Measurements from ENCODE around the gene FAM120A. TPM values are rescaled to one million over a fixed set of nuclear protein-coding genes. Genes with fewer than 3 reads are reported as not detected.
"Not testable (repeated sequence)": the region's sequence is repeated elsewhere in the genome, so short reads cannot be mapped to it uniquely, and the experiment has no call there.

FAM120A gene
- total RNA-seq, 2 donors from 2014 or later, result 79.6 to 79.7 TPM

GRCh38 chr9:93496285-93496684 is 44.8 kb downstream of the FAM120A start:
- no peak for ATAC-seq
- intact Hi-C loops (cut with DNase I), result no loop called here
- DNase-seq, result no peak

- intact Hi-C loops (cut with DNase I), result no loop called here
- ATAC-seq (no peak), DNase-seq (no peak)
These were observed 49.2 kb downstream of the FAM120A start for GRCh38 chr9:93500571-93501298.

GRCh38 chr9:93501406-93501805 is 49.9 kb downstream of the FAM120A start:
- peak in 1 of 2 donors; percentile 47 for ATAC-seq
- DNase-seq, result no peak
- intact Hi-C loops (cut with DNase I), result no loop called here

GRCh38 chr9:93503381-93503780 is 51.9 kb downstream of the FAM120A start:
- ATAC-seq (no peak), DNase-seq (no peak)
- intact Hi-C loops (cut with DNase I), result no loop called here

GRCh38 chr9:93505541-93506132 is 54.2 kb downstream of the FAM120A start:
- ATAC-seq, result peak in 1 of 2 donors; percentile 36
- intact Hi-C loops (cut with DNase I), result no loop called here
- DNase-seq, result no peak

- ATAC-seq (no peak), DNase-seq (no peak)
- intact Hi-C loops (cut with DNase I), result no loop called here
These were observed 56.3 kb downstream of the FAM120A start for GRCh38 chr9:93507768-93508167.

GRCh38 chr9:93508207-93508606 is 56.7 kb downstream of the FAM120A start:
- DNase-seq, result no peak
- ATAC-seq, result no peak
- intact Hi-C loops (cut with DNase I), result no loop called here

- DNase-seq (no peak), ATAC-seq (no peak)
- intact Hi-C loops (cut with DNase I), result no loop called here
These were observed 57.6 kb downstream of the FAM120A start for GRCh38 chr9:93509084-93509483.

GRCh38 chr9:93510041-93510440 is 58.6 kb downstream of the FAM120A start:
- ATAC-seq (no peak), DNase-seq (no peak)
- intact Hi-C loops (cut with DNase I), result no loop called here

GRCh38 chr9:93511228-93511627 is 59.7 kb downstream of the FAM120A start:
- ATAC-seq (peak; percentile 89 to 94), DNase-seq (peak; percentile 64)
- intact Hi-C loops (cut with DNase I), result not testable (repeated sequence)

GRCh38 chr9:93512170-93512812 is 60.8 kb downstream of the FAM120A start:
- DNase-seq; ATAC-seq; intact Hi-C loops (cut with DNase I): not testable (repeated sequence)

- no peak for ATAC-seq
- DNase-seq, result no peak
- intact Hi-C loops (cut with DNase I), result no loop called here
These were observed 62.1 kb downstream of the FAM120A start for GRCh38 chr9:93513606-93514005.

GRCh38 chr9:93517331-93517730 is 65.8 kb downstream of the FAM120A start:
- ATAC-seq, result no peak
- intact Hi-C loops (cut with DNase I), result no loop called here
- DNase-seq, result no peak

GRCh38 chr9:93520523-93520922 is 69.0 kb downstream of the FAM120A start:
- DNase-seq (no peak), ATAC-seq (no peak)
- intact Hi-C loops (cut with DNase I), result no loop called here

- intact Hi-C loops (cut with DNase I), result no loop called here
- ATAC-seq (no peak), DNase-seq (no peak)
These were observed 71.3 kb downstream of the FAM120A start for GRCh38 chr9:93522736-93523135.

GRCh38 chr9:93523518-93524144 is 72.1 kb downstream of the FAM120A start:
- intact Hi-C loops (cut with DNase I), result no loop called here
- peak; percentile 42 for DNase-seq
- peak; percentile 66 to 78 for ATAC-seq

- intact Hi-C loops (cut with DNase I), result no loop called here
- no peak for DNase-seq
- ATAC-seq, result no peak
These were observed 74.0 kb downstream of the FAM120A start for GRCh38 chr9:93525476-93525875.

GRCh38 chr9:93531374-93531773 is 79.9 kb downstream of the FAM120A start:
- intact Hi-C loops (cut with DNase I), result no loop called here

GRCh38 chr9:93532141-93532540 is 80.7 kb downstream of the FAM120A start:
- DNase-seq, result no peak
- no peak for ATAC-seq
- intact Hi-C loops (cut with DNase I), result no loop called here

More at GRCh38 chr9:93531374-93531773, 79.9 kb downstream of the FAM120A start:
- no peak for ATAC-seq
- DNase-seq, result no peak

- ATAC-seq, result no peak
- intact Hi-C loops (cut with DNase I), result no loop called here
- DNase-seq, result no peak
These were observed 82.4 kb downstream of the FAM120A start for GRCh38 chr9:93533863-93534262.
